ENCODE data around the gene IWS1. TPM values are rescaled to one million over a fixed set of nuclear protein-coding genes. Genes with fewer than 3 reads are reported as not detected.

Gene IWS1
- total RNA-seq, 1 donor from 2014 or later, result 77.1 TPM

DNA sequence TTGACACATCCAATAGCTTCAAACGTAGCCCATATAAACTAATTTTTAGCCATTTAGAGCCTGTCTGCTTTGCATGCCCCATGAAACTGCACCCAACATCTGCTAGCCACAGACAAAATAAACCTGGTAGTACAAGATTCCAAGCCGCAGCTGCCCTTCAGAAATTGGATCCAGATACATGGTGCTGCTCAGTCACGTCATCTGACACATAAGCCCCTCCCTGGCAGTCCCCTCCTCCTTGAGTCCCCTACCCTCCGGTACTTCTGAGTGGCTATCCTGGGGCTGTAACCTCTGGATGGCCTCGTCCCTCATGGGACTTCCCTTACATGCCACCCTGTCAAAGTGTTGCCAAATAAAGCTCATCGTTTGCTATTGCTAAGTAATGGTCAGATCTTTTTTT, 74.3 kb downstream of the IWS1 start:
- no peak overlapping the region for H3K4me3 ChIP-seq (ENCODE audit: low read depth, low read length)
- TF ChIP-seq, protein P1, sequence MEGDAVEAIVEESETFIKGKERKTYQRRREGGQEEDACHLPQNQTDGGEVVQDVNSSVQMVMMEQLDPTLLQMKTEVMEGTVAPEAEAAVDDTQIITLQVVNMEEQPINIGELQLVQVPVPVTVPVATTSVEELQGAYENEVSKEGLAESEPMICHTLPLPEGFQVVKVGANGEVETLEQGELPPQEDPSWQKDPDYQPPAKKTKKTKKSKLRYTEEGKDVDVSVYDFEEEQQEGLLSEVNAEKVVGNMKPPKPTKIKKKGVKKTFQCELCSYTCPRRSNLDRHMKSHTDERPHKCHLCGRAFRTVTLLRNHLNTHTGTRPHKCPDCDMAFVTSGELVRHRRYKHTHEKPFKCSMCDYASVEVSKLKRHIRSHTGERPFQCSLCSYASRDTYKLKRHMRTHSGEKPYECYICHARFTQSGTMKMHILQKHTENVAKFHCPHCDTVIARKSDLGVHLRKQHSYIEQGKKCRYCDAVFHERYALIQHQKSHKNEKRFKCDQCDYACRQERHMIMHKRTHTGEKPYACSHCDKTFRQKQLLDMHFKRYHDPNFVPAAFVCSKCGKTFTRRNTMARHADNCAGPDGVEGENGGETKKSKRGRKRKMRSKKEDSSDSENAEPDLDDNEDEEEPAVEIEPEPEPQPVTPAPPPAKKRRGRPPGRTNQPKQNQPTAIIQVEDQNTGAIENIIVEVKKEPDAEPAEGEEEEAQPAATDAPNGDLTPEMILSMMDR (conservative IDR thresholded peaks at IDR 0.05; ENCODE audit: low read depth, low read length), result no peak
- DNase-seq (ENCODE audit: low read depth), result no peak

DNA sequence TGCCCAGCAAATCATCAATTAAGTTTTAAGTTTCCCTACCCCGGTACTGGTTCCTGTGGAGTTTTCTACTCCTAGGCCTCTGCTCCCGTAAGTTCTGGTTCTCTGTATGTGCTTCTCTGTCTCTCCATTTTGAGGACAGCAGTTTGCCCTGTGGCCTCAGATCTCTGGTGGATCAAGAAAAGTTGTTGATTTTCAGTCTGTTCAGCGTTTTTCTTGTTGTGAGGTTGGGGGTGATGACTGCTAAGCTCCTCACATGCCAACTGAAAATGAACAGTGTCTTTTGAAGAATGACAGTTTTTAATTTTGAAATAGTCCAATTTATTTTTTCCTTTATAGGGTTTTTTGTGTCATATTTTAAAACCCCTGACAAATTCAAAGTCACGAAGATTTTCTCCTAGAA, 76.4 kb downstream of the IWS1 start:
- DNase-seq (ENCODE audit: low read depth), result no peak
- no peak overlapping the region for H3K4me3 ChIP-seq (ENCODE audit: low read depth, low read length)
- TF ChIP-seq, protein P1 (conservative IDR thresholded peaks at IDR 0.05; ENCODE audit: low read depth, low read length), result no peak

DNA sequence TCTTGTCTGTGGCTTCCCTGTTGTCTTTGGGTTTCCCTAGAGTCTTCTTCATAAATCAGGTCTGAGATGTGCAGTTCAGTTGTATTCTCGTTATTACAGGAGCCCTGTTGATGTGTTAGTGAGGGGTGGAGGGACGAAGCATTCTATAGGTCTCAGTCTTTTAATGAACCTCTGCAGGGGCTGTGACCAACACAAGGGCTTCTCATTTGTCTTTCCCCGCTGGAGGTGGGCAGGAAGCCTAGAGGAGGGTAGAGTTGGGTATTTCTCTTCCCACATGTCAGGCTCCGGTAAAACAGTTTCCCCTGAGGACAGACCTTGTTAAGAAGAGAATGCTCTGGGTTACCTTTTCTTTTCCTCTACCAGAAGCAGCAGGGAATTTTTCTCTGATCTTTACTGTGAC, 76.9 kb downstream of the IWS1 start:
- TF ChIP-seq, protein P1 (conservative IDR thresholded peaks at IDR 0.05; ENCODE audit: low read depth, low read length), result no peak
- DNase-seq (ENCODE audit: low read depth), result no peak
- H3K4me3 ChIP-seq (ENCODE audit: low read depth, low read length), result no peak overlapping the region

DNA sequence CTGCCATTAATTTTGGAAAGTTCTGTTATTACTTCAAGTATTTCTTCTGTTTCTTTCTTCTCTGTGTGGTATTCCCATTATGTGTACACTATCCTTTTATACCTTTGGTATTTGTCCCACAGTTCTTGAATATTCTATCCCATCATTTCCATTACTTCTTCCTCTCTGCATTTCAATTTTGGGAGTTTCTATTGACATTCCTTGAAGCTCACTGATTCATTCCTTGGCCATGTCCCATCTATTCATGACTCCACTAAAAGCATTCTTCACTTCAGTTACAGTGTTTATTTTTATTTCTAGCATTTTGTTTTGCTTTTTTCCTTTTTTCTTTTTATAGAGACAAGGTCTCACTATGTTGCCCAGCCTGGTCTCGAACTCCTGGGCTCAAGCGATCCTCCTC, 77.8 kb downstream of the IWS1 start:
- H3K4me3 ChIP-seq (ENCODE audit: low read depth, low read length), result no peak overlapping the region
- TF ChIP-seq, protein P1 (conservative IDR thresholded peaks at IDR 0.05; ENCODE audit: low read depth, low read length), result no peak
- DNase-seq (ENCODE audit: low read depth), result no peak

DNA sequence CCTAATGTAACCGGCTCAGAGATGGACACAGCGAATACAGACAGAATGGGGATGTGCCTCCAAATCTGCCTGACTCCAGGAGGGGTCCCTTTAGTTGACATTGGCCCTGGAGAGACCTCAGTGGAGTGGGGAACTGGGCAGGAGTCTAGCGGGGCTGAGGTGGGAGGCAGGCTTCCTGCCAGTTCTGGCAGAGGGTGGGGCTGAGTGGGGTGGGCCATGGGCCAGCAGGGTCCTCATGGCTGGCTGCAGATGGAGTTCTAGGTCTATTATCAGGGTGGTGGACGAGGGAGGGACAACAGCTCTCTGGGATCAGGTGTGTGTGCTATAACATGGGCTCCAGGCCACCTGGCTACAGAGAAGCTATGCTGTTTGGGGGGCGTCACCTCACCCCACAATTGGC, 86.9 kb downstream of the IWS1 start:
- no peak for DNase-seq (ENCODE audit: low read depth)
- TF ChIP-seq, protein P1 (conservative IDR thresholded peaks at IDR 0.05; ENCODE audit: low read depth, low read length), result no peak
- H3K4me3 ChIP-seq (ENCODE audit: low read depth, low read length), result no peak overlapping the region

DNA sequence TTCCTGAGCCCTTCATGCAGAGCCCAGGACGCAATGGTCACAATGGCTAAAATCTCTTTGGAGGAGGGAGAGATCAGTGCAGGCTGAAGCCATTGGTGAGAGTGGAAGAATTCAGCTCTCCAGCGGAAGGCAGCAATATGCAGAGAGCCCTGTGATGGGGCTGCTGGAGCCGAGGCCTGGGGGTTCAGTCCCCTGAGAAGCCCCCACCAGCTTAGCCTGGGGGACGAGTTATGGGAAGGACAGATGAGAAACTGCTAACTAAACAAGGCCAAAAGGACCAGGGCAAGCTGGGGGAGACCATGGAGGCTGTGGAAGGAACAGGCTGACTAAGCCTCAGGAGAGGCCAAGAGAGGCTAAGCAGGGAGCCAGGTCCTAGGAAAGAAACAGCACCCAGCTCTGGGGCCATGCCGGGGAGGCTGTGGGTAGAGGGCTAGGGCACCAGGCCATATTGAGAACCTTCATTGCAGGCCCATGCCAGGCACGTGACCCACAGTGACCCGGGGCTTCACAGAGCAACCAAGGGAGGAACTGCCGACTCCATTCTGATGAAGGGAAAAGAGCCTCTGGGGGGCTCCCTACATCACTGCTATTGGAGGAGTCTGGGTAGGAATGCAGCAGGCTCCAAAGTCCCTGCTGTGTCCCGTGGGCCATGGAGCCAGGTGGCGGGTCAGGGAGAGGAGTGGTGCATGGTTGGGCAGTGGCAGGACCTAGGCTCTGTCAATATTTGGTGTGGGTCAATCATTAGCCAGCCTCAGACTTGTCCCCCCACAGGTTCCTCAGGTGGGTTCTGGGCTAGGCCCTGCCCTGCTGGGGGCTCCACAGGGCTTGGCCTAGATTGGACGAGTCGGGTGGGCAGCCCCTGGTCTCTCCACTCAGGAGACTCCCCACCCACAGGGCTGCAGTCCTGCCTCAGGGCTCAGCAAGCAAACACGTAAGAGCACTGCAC, 88.2 kb downstream of the IWS1 start:
- TF ChIP-seq, protein P1 (conservative IDR thresholded peaks at IDR 0.05; ENCODE audit: low read depth, low read length), result no peak
- no peak overlapping the region for H3K4me3 ChIP-seq (ENCODE audit: low read depth, low read length)
- DNase-seq (ENCODE audit: low read depth), result no peak

DNA sequence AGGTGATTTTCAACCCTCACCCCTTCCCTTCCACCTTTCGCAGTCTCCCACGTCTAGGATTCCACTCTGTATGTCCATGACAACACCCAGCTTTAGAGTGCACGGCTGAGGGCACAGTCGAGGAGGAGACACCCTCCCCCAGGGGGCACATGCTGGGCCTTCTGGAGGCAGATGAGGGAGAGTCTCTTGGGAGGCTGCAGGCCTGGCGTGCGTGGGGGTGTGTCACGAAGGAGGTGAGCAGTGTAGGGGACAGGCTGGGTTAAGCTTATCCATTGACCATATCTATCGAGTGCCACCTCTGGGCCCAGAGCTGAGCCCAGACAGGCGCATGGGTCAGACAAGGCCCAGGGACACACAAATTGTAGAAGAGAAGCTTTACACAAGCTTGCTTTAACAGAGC, 89.2 kb downstream of the IWS1 start:
- no peak for DNase-seq (ENCODE audit: low read depth)
- TF ChIP-seq, protein P1 (conservative IDR thresholded peaks at IDR 0.05; ENCODE audit: low read depth, low read length), result no peak
- H3K4me3 ChIP-seq (ENCODE audit: low read depth, low read length), result no peak overlapping the region
